ENCODE data around the gene MYT1. TPM values are rescaled to one million over a fixed set of nuclear protein-coding genes. Genes with fewer than 3 reads are reported as not detected.
A peak's percentile ranks its signal among the peaks of the same experiment; 100 is the strongest.

MYT1 gene
- total and polyA plus RNA-seq, 2 of the 13 experiments (the other 11 are each of a cell fraction or from before 2014, with no cell fraction given): 0.58 to 2.5 TPM

- TF ChIP-seq POGK (CRISPR knock-in tag; conservative IDR thresholded peaks at IDR 0.05): no peak
- no peak; the same call in 1 of the 2 replicates for TF ChIP-seq ZNF563 (CRISPR knock-in tag; IDR thresholded peaks at IDR 0.05)
- no peak for TF ChIP-seq ZNF20 (CRISPR knock-in tag; IDR thresholded peaks at IDR 0.05)
- TF ChIP-seq ZNF530 (CRISPR knock-in tag; IDR thresholded peaks at IDR 0.05; ENCODE audit: low read depth): no peak
- TF ChIP-seq FOXM1 (CRISPR knock-in tag; IDR thresholded peaks at IDR 0.05): no peak
- TF ChIP-seq ZNF788 (CRISPR knock-in tag; IDR thresholded peaks at IDR 0.05; ENCODE audit: borderline replicate concordance): no peak
- TF ChIP-seq ZNF432 (CRISPR knock-in tag; IDR thresholded peaks at IDR 0.05; ENCODE audit: borderline replicate concordance): no peak
- TF ChIP-seq E2F5 (CRISPR knock-in tag; conservative IDR thresholded peaks at IDR 0.05): peak; percentile 39; the same call in 1 of the 2 replicates
- no peak for TF ChIP-seq ZNF800 (CRISPR knock-in tag; IDR thresholded peaks at IDR 0.05)
- no peak for TF ChIP-seq PBX3 (CRISPR knock-in tag; IDR thresholded peaks at IDR 0.05; ENCODE audit: borderline replicate concordance)
- TF ChIP-seq ZNF879 (CRISPR knock-in tag; IDR thresholded peaks at IDR 0.05): no peak
- TF ChIP-seq GATAD1 (CRISPR knock-in tag; IDR thresholded peaks at IDR 0.05): no peak
- 0 out of 2 replicates have a peak, but pooled peaks have one; percentile 9 for TF ChIP-seq NKX3-1 (CRISPR knock-in tag; IDR thresholded peaks at IDR 0.05)
- peak; percentile 1 for TF ChIP-seq PHF5A (CRISPR knock-in tag; IDR thresholded peaks at IDR 0.05; ENCODE audit: low read depth, unreplicated experiment)
- TF ChIP-seq MAFK (conservative IDR thresholded peaks at IDR 0.05 in 1 of 2, IDR thresholded peaks at IDR 0.05 in 1 of 2; ENCODE audit: low read length in 2 of 2): no peak
- TF ChIP-seq U2AF1 (optimal IDR thresholded peaks at IDR 0.05; ENCODE audit: low read depth, low read length): no peak
- no peak for TF ChIP-seq GATAD2A (CRISPR knock-in tag; IDR thresholded peaks at IDR 0.05)
- TF ChIP-seq GLI4 (CRISPR knock-in tag; IDR thresholded peaks at IDR 0.05; ENCODE audit: borderline replicate concordance): 0 out of 2 replicates have a peak, but pooled peaks have one; percentile 6
- no peak for TF ChIP-seq TMF1 (CRISPR knock-in tag; IDR thresholded peaks at IDR 0.05; ENCODE audit: low read depth)
- no peak for TF ChIP-seq ZNF253 (CRISPR knock-in tag; IDR thresholded peaks at IDR 0.05; ENCODE audit: borderline replicate concordance)
- TF ChIP-seq MTA1 (CRISPR knock-in tag; IDR thresholded peaks at IDR 0.05; ENCODE audit: borderline replicate concordance): peak; percentile 48; the same call in 1 of the 2 replicates
- TF ChIP-seq ZNF878 (CRISPR knock-in tag; IDR thresholded peaks at IDR 0.05): no peak
- no peak for TF ChIP-seq ZNF703 (CRISPR knock-in tag; IDR thresholded peaks at IDR 0.05; ENCODE audit: borderline replicate concordance)
- no peak for TF ChIP-seq ZFP36L1 (CRISPR knock-in tag; IDR thresholded peaks at IDR 0.05)
- TF ChIP-seq MTA3 (CRISPR knock-in tag; IDR thresholded peaks at IDR 0.05): no peak
Measured at GRCh38 chr20:64242003-64242796, 77.9 kb downstream of the MYT1 start (continued).

Measured in HepG2 (cell line).